ENCODE measurements around the gene COBL.

The COBL gene

GRCh38 chr7:51067258-51067657 lies 249.4 kb downstream of the COBL start:
- no peak for DNase-seq

DNA sequence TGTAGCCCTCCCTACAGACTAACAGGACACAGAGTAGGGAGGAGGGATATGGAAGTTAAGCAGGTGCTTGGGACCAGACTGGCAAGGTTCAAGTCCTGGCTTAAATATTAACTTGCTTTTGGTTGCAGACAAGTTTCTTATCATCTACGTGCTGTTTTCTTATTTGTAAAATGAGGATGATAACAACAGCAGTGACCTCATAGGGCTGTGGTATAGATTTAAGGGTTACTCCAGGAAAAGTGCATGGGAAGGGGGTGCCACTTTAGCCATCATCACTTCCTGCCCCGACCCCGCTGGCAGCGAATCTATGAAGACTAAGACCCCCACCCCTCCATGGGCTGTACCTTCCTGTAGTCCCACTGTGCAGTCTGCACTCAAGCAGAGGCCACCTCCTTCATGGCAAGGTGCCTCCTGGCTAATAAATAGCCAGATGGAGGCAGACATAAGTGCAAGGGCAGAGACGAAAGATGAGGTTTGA lies 250.2 kb downstream of the COBL start:
- no peak for DNase-seq

- no peak for DNase-seq
These were observed 250.8 kb downstream of the COBL start for GRCh38 chr7:51065766-51066165.

- no peak for DNase-seq
These were observed 251.9 kb downstream of the COBL start for GRCh38 chr7:51064688-51065087.

DNA sequence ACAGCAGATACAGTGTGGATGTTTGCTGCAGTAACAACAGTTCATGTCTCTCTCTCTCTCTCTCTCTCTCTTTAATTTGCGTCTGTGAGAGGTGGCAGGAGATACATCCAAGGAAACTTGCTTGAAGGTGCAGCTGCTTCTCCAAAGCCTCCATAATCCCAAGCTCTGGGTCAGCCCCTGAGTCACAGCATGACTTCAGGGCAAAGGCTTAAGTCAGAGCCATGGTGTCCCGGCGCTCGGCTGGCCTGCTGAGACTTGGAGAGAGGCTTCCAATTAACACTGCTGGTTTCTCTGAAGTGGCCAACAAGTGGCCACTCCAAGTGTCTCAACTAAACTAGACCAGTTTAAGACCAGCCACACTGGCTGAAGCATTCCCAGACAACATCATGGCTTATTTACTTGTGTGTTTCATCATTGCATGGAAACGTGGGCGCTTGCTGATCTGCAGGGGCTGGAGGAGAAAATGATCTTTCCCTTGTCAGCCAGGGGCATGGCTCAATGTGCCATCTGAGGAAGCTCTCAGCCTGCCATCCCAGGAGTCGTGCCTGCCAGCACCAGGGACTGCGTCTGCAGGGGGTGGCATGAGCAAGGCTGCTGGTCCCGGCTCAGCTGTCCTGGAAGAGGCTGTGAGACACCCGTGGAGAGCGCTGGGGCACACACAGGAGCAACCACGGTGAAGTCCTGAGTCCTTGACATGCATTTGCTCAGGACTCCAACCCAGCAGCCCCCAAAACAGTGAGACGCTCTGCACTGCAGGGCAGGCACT lies 254.2 kb downstream of the COBL start:
- no peak for DNase-seq

- no peak for DNase-seq
These were observed 256.1 kb downstream of the COBL start for GRCh38 chr7:51060536-51060935.

- no peak for DNase-seq
These were observed 257.0 kb downstream of the COBL start for GRCh38 chr7:51059504-51060142.

DNA sequence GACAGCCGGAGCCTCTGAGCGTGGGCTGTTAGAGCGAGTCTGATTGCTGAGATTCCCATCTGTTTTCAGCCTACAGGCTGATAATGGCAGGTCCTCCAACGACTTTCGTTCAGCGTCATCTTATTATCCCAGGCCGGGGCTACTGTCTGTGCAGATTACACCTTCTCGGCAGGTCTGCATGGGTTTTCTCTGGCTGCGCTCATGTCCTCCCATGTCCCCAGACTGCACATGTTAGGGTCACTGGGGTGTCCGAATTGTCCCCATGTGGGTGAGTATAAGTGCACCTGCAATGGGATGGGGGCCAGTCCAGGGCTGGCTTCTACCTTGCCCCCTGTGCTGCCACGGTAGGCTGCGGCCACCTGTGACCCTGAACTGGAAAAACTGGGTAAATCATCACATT lies 257.8 kb downstream of the COBL start:
- DNase-seq = no peak

DNA sequence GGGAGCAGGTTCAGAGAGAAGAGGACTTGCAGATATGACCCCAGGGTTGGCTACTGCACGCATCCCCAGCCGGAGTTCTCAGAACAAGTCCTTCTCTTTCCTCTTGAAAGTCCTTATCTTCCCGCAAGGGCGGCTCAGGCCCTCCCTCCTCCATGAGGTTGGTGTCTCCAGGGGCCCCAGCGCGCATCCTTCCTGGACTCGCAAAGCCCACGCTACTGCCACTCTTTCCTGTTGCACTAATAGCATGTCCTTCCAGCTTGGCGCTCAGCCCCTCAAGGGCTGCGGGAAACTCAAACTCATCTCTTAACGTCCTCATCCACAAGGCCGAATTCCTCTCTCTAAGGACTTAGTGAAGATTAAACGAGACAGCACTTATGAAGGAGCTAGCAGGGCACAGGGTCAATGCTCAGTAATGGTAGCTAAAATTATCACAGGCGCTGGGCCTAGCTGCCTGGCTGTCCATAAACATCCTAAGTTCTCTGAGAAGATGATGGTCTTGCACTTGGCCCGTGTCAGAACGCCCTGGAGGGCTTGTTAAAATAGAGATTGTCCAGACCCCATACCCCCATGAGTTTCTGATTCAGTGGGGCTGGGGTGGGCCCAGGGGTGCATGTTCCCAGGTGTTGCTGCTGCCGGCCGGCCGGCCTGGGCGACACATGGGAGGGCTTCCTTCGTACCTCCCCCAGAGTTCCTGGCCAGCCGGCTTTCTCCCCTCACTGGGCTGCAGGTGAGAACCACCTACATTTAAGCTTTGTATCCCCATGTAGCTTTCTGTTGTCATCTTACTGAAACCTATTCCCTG lies 261.4 kb downstream of the COBL start:
- no peak for DNase-seq

GRCh38 chr7:51054231-51054630 lies 262.4 kb downstream of the COBL start:
- no peak for DNase-seq

- no peak for DNase-seq
These were observed 263.3 kb downstream of the COBL start for GRCh38 chr7:51053160-51053925.

DNA sequence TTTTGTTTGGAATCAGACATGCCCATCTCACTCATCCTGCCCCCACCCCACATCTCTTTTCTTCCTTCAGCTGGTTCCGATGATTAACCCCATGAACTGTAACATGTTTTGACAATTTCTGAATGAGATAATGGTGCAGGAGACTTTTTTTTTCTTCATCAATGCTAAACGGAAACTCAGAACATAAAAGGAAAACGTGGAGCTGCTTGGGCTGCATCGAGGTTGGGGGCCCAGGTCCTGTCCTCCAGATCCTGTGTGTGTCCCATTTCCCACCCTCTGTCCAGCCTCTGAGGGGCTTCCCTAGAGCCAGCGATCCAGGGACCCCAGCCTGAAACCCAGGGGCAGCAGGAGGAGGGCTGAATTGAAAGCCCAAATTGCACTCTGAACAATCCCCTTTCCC lies 270.1 kb downstream of the COBL start:
- DNase-seq = no peak

DNA sequence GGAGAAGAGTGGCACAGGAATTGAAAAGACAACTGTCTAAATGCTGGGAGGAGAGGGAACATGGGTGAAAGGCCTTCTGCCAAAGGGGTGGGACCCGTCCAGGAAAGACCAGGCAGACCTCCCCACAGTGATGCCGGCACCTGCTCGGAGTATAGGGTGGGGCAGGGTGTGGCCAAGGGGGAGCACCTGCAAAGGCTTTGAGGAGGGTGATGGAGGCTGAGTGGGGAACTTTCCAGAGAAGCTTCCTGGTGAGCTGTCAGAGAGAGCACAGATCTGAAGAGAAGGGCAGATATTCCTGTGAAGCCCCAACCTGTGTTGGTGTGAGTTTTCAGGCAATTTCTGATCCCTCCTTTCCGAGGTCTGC lies 270.5 kb downstream of the COBL start:
- DNase-seq = no peak

DNA sequence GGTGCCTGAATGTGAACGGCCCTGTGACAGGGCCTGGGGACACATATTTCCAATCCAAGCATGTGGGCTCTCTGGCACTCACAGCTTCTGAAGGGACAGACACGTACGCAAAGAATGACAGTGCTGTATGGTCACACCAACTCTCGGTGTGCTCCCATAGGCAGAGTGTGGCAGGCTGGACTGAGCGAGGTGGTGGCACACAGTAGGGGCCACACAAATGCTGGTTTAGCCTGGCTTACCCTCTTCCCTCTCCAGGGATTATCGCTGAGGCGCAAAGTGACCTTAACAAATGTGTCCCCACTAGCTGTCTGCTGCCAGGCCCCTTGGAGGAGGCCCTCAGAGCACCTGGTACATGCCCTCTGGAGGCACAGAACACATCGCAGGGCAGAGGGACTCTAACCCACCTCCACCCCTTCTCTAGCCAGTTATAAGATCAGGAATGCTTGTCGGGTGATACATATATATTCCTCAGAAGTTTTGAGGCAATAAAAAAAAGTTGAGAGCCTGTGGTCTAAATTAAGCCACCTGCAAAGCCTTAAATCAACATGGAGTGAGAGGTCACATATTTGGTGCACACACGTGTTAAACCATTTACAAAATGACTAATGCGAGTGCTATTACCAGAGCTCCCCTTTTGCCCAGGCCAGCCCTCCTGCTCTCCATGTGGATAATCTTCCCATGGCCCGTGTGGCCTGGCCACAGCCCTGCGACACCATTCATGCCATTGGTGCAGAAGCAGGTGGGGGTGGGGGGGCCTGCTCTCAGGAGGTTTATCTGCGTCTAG lies 271.1 kb downstream of the COBL start:
- no peak for DNase-seq

- DNase-seq = no peak
These were observed 273.1 kb downstream of the COBL start for GRCh38 chr7:51043461-51043860.

GRCh38 chr7:51040787-51041186 lies 275.8 kb downstream of the COBL start:
- DNase-seq = no peak

DNA sequence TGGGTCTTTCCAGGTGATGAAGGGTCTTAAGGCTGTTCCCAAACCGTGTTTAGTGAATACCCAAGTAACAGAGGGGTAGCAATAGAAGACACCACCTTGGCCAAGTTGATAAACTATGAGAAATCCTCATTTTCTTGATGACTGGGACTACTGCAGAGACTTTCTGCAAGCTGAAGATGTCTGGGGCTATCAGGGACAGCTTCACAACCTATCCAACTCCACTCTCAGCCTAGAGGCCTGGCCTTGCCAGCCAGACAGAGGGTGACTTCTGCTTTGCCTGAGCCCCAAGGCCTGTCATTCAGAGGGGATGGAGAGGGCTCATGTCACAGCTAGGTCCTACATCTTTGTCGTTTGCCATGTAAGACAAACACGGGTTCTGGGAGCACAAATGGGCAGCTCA lies 278.0 kb downstream of the COBL start:
- no peak for DNase-seq

- DNase-seq = no peak
These were observed 280.9 kb downstream of the COBL start for GRCh38 chr7:51035716-51036115.

DNA sequence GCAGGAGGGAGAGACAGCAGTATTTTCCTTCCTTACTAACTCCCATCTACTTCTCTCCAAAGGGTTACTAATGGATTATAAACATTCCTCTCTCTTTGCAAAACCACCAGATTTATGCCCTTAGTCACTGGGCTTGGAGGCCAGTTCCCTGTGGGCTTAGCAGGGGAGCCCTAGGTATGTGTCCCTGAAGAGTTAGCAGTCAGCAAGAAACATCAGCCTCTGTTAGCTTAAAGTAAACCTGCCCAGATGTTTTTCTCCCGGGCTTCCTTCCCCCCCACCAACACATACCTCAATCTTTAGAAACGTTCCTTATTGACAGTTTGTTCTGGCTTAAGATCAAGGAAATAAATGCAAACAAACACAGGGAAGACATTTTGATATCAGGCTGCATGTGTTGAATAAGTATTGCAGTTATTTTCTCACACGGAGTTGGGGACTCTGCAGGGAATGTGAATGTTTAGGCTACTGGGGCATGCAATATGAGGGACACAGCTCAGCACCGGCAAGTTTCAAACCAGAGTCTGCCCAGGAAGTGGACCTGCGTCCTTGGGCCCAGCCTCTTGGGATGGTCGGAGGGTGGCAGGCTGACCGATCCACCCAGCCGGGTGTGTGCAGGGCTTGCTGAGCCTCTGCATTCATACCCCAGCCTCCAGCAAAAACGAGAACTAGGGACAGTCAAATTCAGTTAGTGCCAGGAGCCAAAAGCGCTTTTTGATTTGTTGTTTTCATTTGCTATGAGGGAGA lies 281.9 kb downstream of the COBL start:
- no peak for DNase-seq

DNA sequence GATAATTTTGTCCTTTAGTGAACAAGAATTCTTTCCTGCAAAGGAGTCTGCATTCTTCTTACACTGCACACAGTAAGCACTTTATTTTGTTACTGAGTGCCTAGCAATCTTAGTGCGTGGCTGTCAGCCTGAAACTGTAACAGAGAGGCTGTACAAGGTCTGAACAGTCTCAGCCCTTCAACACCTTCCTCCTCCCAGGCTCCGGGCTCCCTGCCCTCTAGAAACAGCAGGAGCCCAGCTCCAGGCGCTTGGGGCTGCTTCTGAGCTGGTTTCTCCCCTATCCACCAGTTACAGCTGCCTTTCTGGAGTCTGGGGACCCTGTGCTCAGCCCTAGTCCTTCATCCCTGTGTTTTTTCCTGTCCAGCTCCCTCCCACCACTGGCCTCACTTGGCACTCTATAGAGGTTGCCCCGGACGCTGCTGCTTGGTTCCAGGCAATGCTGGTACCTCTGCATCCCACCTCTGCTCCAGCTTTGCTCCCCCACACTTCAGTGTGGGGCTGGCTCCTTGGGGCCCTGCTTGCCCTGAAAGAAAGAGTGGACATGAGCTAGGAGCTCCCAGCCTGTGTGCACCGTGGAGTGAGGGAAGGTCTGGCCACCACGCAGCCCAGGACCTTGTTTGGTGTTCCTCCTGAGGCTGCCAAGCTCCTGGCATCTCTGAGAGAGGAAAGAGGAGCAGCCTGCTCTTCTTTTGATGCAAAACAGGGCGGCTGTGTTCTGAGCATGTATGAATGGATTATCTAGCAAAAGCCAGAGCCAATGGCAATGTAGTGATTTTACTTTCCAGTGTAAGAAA lies 282.7 kb downstream of the COBL start:
- DNase-seq = no peak
